Esophagus muscularis mucosa (tissue), 4 donors: ENCODE measurements around the gene CANX. TPM values are rescaled to one million over a fixed set of nuclear protein-coding genes. Genes with fewer than 3 reads are reported as not detected.
A peak's percentile ranks its signal among the peaks of the same experiment; 100 is the strongest.

Source experiments
- DNase-seq: peaks from one replicate; pipeline ENCODE4 v3.0.0-alpha.2; 2017; ENCODE audit errors: extremely low spot score
- H3K27ac ChIP-seq, 4 donors: fragments of 200-600 bp; sonication (generic); replicated peaks in 1 of 4; 1 replicate in 3 of 4; 2 replicates in 1 of 4; pipeline ENCODE4 v1.5.1; 2016 to 2019; ENCODE audit warnings: mild to moderate bottlenecking in 1 of 4
- H3K27me3 ChIP-seq, 4 donors: fragments of 200-600 bp; sonication (generic); one replicate each; pipeline versions ENCODE4 v1.5.1 to v1.6.0; 2016 to 2019
- H3K36me3 ChIP-seq, 4 donors: fragments of 200-600 bp; sonication (generic); one replicate each; pipeline ENCODE4 v1.5.1; 2016 to 2019
- H3K4me1 ChIP-seq, 4 donors: fragments of 200-600 bp; sonication (generic); one replicate each; pipeline ENCODE4 v1.5.1; 2016 to 2019
- H3K4me3 ChIP-seq, 4 donors: fragments of 200-600 bp; sonication (generic); 1 replicate in 2 of 4; 2 replicates in 2 of 4; pipeline ENCODE4 v1.5.1; 2016 to 2019; ENCODE audit warnings: mild to moderate bottlenecking in 4 of 4, moderate library complexity in 1 of 4
- H3K9me3 ChIP-seq, 4 donors: fragments of 200-600 bp; sonication (generic); 1 replicate in 3 of 4; 2 replicates in 1 of 4; pipeline ENCODE4 v1.5.1; 2016 to 2019
- CTCF ChIP-seq, 3 experiments: fragments of 200-600 bp in 2 of 3; fragments of 450-650 bp in 1 of 3; sonication (generic) in 2 of 3; IDR thresholded peaks; one replicate each; pipeline ENCODE4 v1.5.1; 2017 to 2019; ENCODE audit warnings: antibody characterized with exemption in 3 of 3, mild to moderate bottlenecking in 2 of 3, moderate library complexity in 1 of 3
- EP300 ChIP-seq: sonication (generic); formaldehyde crosslinking; IDR thresholded peaks from one replicate; pipeline ENCODE4 v1.6.1; 2017; ENCODE audit warnings: antibody characterized with exemption
- POLR2A ChIP-seq: fragments of 450-650 bp; IDR thresholded peaks from one replicate; pipeline ENCODE4 v1.6.1; 2017; ENCODE audit warnings: antibody characterized with exemption, moderate library complexity, mild to moderate bottlenecking, low read depth
- POLR2AphosphoS5 ChIP-seq, 2 donors: sonication (generic); formaldehyde crosslinking; IDR thresholded peaks; one replicate each; pipeline ENCODE4 v1.6.1; 2017; ENCODE audit warnings: antibody characterized with exemption in 2 of 2
- WGBS: methylation state at CpG from one replicate; pipeline ENCODE4 v1.1.5; 2018; 5-methylcytosine and 5-hydroxymethylcytosine counted together
- intact Hi-C: fragments of 100-400 bp; cut with DNase I; formaldehyde crosslinking; loops from one replicate; pipeline ENCODE4 v1.15.1; 2023
- total RNA-seq, 4 donors: library from RNA; depleted of rRNA; stranded (reverse); fragments of >200 nt; gene quantifications; one replicate each; pipeline versions ENCODE4 v1.1.0 to v1.2.1, GENCODE V29; 2016

CANX gene
- total RNA-seq, 4 donors from 2014 or later: 230 to 403 (median 321) TPM

- H3K27me3 ChIP-seq: no peaks in the 10 kb centered on the region
- no peak for TF ChIP-seq CTCF (IDR thresholded peaks at IDR 0.05)
- TF ChIP-seq POLR2A: peak; percentile 91
- TF ChIP-seq POLR2AphosphoS5 (IDR thresholded peaks at IDR 0.05): peak in 1 of 2 donors; percentile 95
- peak overlapping the region; percentile 93 to 97 (median 96) for H3K27ac ChIP-seq
- peaks cover 27 to 54% (median 45%) of the 10 kb centered on the region in 4 donors for H3K4me1 ChIP-seq
- H3K9me3 ChIP-seq: no peaks in the 10 kb centered on the region
- 4% methylated on average over 28 of the region's 72 CpGs for whole genome bisulfite sequencing
- H3K36me3 ChIP-seq: peaks cover 0 to 5% (median 0%) of the 10 kb centered on the region in 4 donors
- peak; percentile 100 for DNase-seq
- intact Hi-C loops: loop anchor here (2.0 to 5.0 kb wide), 2 partner anchors 19 to 34 kb away; partner anchors contain the start of gene MAML1
- peak overlapping the region; percentile 86 to 94 (median 88) for H3K4me3 ChIP-seq
Measured at GRCh38 chr5:179697993-179698934, 503 bp upstream of the CANX start.

GRCh38 chr5:179699616-179700237 is 960 bp downstream of the CANX start:
- Histone ChIP-seq H3K27ac (peak overlapping the region; percentile 93 to 97 (median 96)), H3K27me3 (no peaks in the 10 kb centered on the region), H3K4me3 (peak overlapping the region; percentile 86 to 94 (median 88)), H3K4me1 (peaks cover 27 to 64% (median 49%) of the 10 kb centered on the region in 4 donors), H3K36me3 (peaks cover 0 to 17% (median 0%) of the 10 kb centered on the region in 4 donors), H3K9me3 (no peaks in the 10 kb centered on the region)
- DNase-seq: no peak
- 5% methylated on average over 19 of the region's 19 CpGs for WGBS
- TF ChIP-seq POLR2AphosphoS5 (IDR thresholded peaks at IDR 0.05) (no peak), POLR2A (no peak), CTCF (IDR thresholded peaks at IDR 0.05) (no peak), EP300 (no peak)
- intact Hi-C loops: loop anchor here (2.0 to 5.0 kb wide), 2 partner anchors 21 to 33 kb away; partner anchors contain the start of gene MAML1

- H3K4me1 ChIP-seq: peaks cover 27 to 70% (median 51%) of the 10 kb centered on the region in 4 donors
- TF ChIP-seq CTCF (IDR thresholded peaks at IDR 0.05): no peak
- TF ChIP-seq POLR2AphosphoS5 (IDR thresholded peaks at IDR 0.05): no peak
- TF ChIP-seq POLR2A: no peak
- TF ChIP-seq EP300: no peak
- H3K36me3 ChIP-seq: peaks cover 0 to 22% (median 2%) of the 10 kb centered on the region in 4 donors
- WGBS: 54% methylated on average over 7 of the region's 7 CpGs
- no peaks in the 10 kb centered on the region for H3K27me3 ChIP-seq
- peak overlapping the region; percentile 86 to 94 (median 88) for H3K4me3 ChIP-seq
- no peaks in the 10 kb centered on the region for H3K9me3 ChIP-seq
- DNase-seq: no peak
- H3K27ac ChIP-seq: peak overlapping the region; percentile 93 to 97 (median 96)
- intact Hi-C loops: no loop called here
Measured at GRCh38 chr5:179700401-179700918, 1.7 kb downstream of the CANX start.

GRCh38 chr5:179716286-179716685 is 17.5 kb downstream of the CANX start:
- Histone ChIP-seq H3K9me3 (no peaks in the 10 kb centered on the region), H3K27ac (no peak overlapping the region), H3K4me3 (no peak overlapping the region), H3K27me3 (no peaks in the 10 kb centered on the region), H3K36me3 (peaks cover 66 to 99% (median 93%) of the 10 kb centered on the region in 4 donors), H3K4me1 (no peaks in the 10 kb centered on the region)
- no peak for DNase-seq
- intact Hi-C loops: no loop called here
- 100% methylated on average over 1 of the region's 1 CpG for WGBS
- TF ChIP-seq POLR2AphosphoS5 (IDR thresholded peaks at IDR 0.05) (no peak), POLR2A (no peak)
